ENCODE data around the gene MAP7.

GRCh38 chr6:136568129-136568528 is 17.9 kb upstream of the MAP7 start:
- no peak for TF ChIP-seq RAD21 (IDR thresholded peaks at IDR 0.05)
- TF ChIP-seq CTCF (IDR thresholded peaks at IDR 0.05; ENCODE audit: low read depth, low read length, missing input control): no peak
- TF ChIP-seq, protein P1, sequence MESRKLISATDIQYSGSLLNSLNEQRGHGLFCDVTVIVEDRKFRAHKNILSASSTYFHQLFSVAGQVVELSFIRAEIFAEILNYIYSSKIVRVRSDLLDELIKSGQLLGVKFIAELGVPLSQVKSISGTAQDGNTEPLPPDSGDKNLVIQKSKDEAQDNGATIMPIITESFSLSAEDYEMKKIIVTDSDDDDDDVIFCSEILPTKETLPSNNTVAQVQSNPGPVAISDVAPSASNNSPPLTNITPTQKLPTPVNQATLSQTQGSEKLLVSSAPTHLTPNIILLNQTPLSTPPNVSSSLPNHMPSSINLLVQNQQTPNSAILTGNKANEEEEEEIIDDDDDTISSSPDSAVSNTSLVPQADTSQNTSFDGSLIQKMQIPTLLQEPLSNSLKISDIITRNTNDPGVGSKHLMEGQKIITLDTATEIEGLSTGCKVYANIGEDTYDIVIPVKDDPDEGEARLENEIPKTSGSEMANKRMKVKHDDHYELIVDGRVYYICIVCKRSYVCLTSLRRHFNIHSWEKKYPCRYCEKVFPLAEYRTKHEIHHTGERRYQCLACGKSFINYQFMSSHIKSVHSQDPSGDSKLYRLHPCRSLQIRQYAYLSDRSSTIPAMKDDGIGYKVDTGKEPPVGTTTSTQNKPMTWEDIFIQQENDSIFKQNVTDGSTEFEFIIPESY (IDR thresholded peaks at IDR 0.05): no peak
